Measurements from ENCODE around the gene CLOCK.

CLOCK gene

DNA sequence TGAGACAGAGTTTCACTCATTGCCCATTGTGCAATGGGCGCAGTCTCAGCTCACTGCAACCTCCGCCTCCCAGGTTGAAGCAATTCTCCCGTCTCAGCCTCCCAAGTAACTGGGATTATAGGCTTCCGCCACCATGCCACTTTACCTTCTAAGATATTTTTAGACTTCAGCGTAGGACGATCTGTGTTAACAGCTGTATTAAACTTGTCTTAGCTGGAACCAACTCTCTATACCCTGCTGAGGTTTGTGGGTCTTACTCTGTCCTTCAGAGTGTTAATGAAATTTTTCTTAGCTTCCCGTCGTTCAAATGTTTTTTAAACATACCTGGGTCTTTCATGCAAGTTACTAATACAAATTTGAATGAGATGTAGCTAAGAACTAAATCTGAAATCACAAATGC is 136.3 kb downstream of the CLOCK start:
- DNase-seq, result no peak

DNA sequence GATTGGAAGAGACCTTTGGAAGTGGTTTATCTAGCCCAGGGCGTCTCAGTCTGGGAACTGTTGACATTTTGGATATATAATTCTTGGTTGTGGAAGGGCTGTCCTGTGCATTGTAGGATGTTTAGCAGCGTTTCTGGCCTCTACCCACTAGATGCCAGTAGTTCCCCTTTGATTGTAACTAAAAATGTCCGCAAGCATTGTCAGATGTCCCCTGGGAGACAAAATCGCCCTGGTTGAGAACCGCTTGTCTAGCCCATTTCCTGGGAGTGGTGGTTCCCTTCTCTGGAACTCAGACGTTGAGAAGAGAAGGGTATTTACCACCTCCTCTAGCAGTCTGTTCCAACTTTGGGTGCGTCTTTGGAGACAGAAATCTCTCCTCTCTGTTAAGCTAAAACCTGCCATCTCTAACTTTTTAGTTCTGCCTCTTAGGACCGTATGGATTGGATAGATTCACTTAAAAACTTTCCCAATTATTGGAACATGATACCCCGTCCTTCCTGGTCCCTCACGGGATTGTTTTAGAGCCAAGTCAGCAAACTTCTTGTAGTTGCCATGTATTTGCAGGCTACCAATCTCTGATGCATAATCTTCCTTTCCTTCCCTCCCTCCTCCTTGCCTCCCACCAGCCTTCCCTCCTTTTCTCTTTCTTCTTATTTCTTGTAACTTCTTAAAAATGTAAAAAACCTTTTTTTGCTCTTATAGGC is 137.1 kb downstream of the CLOCK start:
- DNase-seq, result no peak

DNA sequence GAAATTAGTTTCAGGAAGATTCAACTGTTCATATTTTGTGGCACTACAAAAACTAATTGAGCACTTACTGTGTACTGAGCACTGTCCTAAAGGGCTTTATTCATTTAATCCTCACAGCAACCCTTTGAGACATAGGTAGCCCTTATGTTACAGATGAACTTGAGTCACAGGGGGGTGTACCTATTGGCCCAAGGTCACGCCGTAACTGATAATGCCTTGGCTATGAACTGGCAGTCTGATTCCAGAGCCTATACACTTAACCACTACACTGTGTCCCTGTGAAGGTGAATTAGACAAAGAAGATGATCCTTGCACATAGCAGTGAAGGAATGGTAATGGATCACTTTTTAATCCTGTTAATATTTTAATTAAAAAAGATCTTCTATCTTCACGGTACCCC is 138.9 kb downstream of the CLOCK start:
- DNase-seq, result no peak

DNA sequence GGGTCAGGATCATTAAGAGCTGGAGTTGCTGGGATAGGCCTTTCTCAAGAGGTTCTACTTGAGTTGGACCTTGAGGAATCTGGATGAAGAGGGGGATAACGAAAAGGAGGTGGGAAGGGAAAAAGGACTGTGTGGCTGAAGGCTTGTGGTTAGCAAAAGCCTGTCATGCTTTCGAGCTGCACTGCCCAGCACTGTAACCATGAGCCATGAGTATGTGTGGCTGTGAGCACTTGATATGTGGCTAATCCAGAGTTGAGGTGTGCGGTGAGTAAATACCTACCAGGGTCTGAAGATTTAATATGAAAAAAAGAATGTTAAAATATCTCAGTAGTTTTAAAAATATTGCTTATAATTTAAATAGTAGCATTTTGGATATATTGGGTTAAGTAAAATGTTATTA is 139.6 kb downstream of the CLOCK start:
- DNase-seq, result no peak

DNA sequence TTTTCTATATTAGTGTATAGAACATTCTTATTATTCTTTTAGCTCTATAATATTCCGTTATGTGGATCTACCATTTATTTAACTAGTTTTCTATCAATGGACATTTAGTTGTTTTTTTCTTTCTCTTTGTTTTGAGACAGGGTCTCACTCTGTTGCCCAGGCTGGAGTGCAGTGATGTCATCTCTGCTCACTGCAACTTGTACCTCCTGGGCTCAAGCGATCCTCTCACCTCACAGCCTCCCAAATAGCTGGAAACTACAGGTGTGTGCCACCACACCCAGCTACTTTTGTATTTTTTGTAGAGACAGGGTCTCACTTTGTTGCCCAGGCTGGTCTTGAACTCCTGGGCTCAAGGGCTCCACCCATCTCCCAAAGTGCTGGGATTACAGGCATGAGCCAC is 140.2 kb downstream of the CLOCK start:
- no peak for DNase-seq

DNA sequence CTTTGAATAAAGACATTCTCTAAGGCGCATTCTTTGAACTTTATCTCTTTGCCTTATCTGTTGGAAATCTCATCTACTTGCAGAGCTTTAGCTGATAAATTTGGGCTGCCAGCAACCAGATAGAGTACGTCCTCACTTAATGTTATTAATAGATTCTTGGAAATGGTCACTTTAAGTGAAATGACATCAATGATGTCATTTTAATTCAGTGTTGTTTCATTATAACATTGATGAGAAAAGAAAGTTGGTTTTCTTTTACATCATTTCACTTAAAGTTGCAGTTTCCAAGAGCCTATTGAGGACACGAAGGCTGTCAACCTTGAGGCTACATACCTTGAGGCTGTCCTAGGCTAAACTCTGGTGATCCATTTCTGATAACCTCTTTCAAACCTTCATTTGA is 141.6 kb downstream of the CLOCK start:
- DNase-seq, result no peak

DNA sequence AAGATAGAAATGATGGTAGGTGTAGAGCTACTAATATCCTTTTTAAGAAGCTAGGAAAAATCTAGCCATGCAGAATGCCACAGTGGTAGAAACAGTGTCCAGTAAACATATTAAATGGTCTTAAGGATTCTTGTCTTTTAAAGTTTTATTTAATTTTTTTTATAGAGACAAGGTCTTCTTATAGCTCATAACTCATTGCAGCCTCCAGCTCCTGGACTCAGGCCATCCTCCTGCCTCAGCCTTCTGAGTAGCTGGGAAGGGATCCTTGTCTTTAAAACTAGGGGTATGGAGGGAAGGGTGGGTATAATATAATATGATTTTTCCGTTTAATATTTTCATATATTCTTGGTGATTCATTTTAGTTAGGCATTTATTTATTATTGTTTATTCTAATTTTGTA is 147.1 kb downstream of the CLOCK start:
- DNase-seq, result no peak

DNA sequence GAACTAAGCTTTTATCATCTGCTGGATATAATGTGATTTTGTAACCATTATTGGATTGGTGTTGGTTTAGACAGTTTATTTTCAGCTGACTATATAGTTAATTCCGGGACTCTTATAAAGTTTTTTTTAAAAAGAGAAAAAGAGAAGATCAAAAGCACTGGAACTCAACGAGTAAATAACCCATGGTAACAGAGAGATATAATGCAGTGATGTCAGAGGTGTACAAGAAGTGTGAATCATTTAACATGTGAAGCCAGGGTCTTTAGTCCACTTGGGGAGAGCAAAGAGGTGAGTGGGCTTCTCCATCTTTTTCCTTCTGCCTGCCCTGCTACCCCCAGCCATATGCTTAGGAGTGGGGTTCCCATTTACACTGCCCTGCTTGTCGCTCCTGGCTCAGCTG is 147.7 kb downstream of the CLOCK start:
- DNase-seq, result no peak

DNA sequence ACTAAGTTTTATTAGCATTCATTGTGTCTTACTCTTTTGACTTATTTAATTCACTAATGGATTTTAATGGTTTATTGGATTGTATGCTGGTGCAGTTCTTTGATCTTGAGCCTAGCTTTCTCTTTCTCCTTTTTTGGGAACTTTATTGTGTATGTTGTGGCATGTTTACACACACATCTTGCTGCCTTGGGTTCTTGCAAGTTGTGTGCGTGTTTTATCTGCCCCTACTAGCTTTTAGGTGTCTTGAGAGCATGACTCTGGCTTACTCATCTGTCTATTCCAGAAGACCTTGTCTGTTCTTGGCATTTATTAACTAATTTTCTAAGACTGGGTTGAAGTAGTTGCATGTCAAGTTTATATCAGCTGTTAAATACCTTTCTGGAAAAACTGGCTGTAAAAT is 148.2 kb downstream of the CLOCK start:
- no peak for DNase-seq

DNA sequence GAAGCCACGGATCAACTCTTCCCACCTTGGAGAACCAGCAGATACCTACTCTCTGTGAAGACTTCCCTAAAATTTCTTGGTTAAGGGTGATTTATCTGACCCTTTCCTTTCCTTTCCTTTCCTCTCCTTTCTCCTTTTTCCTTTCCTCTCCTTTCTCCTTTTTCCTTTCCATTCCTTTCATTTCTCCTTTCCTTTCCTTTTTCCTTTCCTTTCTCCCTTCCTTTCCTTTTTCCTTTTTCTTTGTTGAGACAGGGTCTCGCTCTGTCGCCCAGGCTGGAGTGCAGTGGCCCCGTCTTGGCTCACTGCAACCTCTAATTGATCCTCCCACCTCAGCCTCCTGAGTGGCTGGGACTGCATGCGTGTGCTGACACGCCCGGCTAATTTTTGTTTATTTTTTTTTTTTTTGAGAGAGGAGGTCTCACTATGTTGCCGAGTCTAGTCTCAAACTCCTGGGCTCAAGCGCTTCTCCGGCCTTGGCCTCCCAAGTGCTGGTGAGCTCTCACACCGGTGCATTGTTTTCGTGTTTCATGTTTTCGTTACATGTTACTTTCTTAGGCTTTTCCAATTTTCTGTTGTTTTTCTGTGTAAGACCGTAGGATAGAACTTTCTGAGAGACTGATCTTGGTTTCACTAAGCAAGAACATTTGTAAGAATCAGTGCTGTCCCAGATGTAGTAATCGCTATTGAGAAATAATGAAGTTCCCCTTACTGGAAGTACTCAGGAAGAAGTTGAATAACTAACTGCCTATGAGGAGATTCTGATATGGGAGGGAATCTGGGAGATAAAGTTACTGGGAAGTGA is 149.0 kb downstream of the CLOCK start:
- DNase-seq, result no peak

DNA sequence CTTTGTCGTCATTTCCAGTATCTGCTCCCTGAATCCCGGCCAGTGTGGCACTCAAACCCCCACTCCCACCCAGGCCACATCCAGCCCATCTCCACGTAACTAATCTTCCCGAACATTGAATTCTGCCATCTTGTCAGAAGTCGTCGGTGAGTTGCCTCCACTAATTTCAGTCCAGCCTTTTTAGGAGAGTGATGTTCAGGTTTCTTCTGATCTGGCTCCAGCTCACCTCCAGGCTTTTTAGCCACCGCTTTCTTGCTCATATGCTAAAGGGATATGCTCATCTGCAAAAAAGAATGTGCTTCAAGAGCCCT is 149.6 kb downstream of the CLOCK start:
- peak; percentile 54 for DNase-seq

DNA sequence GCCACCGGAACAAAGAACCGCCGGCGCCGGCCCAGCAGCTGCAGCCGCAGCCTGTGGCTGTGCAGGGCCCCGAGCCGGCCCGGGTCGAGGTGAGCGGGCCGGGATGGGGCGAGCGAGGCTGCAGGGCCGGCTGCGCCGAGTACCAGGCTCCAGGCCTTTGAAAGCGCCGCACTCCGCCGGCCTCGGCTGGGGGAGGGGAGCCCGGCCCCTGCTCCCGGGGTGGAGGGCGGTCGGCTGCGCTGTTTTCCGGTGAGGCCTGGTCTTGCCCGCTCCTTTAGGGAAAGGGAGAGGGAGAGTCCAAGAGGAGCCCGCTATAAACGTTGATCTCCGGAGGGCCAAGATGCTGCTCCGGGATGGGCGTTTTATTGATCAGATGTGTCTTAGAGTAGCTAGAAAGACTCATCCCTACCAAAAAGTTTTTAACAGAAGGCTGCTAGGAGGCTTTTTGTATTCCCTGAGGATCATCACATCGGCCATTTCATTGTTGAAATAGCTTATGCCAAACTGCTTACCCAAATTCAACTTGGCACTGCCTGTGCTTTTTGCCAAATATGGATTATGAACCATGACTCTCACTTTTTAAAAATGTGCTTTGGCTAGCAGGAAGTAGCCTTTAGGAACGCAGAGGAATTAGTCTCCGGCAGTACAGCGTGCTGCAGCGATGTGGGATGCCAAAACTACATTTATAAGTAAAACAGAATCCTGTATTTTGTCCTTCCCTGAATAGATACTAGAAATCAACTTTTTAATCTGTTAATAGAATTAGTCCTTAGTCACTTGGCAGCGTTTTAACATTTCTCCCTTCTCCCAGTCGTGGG is 150.2 kb downstream of the CLOCK start:
- peak; percentile 74 for DNase-seq

DNA sequence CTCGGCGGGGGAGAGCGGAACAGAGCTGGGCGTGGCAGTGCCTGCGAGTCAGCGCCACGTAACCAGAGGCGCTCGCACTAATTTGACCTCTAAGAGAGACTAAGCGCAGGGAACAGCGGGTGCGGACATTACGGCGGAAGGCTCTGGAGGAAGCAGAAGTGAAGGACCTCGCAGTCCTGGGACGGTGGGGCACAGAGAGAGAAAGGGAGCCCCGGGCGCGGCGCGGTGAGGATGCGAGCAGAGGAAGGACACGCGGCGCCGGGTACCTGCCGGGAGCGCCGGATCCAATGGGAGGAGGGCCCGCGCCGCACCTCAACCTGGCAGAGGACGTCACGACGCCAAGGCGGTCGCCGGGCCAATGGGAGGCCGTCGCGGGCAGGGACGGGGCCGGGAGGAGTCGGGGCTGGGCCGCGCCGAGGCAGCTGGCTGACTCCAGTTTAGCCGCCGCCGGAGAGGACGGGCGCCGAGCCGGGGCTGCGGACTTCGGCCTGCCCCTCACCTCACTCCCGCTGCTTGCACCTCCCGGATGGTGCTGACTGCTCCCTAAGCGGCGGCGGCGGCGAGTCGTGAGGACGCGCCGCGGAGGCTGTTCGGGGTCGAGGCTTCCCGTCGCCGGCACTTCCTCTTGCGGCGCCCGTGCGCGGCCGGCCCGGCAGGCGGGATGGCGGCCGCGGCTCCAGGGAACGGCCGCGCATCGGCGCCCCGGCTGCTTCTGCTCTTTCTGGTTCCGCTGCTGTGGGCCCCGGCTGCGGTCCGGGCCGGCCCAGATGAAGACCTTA is 151.0 kb downstream of the CLOCK start, which contains the start of gene TMEM165:
Gene TMEM165 (plus strand): TSS at position 429 of the 779 bp plus-strand sequence. CDS start 233 bp downstream, at position 662.
- DNase-seq, result peak; percentile 92

DNA sequence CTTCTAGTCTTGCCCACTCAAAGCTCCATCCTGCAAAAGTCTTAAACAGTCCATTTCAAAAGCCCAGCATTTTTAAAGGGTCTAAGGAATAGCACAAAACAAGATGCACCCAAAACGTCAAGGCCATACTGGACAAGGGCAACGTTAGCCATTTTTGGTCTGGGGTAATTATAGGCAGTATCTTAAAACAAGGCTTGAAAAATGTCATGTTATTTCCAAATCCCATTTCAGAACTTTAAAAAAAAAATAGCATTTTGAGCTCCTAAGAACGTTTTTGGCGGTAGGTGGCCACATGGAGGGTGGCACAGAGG is 151.5 kb downstream of the CLOCK start:
- no peak for DNase-seq

DNA sequence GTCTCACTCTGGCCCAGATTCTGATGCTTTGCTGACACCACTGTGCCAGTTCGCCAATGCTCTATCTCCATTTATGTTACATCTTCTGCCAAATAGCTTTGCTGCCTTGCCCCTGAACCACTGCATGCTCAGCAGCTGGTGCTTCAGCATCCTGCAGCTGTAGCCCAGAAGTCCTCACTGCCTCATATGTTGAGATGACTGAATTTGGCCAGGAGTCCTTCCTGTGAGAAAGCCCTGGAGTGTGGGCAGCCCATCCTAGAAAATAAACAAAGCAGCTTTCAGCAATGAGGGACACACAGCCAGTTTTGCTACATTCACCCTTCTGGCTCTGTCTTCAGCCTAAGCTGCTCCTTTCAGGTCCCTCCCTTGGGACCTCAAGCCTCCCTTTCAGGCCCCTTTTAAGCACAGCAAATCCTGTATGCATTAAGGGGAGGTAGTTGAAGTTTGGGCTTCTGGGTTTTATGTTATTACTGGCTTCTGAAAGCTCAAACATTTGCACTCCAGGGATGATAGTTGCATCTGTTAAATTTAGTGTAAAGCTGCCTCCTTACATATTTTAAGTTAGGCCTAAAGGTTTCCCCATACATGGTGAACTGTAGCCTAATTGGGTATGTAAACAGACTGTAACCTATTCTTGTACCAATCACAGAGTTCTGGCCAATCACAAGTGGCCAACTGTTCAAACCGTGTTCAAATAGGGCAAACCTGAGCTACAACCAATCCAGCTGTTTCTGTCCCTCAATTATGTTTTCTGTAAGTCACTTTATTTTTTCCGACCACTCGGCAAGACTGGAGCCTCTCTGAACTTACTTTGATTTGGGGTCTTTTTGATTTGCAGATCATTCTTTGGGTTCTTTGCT is 153.0 kb downstream of the CLOCK start:
- DNase-seq, result no peak

DNA sequence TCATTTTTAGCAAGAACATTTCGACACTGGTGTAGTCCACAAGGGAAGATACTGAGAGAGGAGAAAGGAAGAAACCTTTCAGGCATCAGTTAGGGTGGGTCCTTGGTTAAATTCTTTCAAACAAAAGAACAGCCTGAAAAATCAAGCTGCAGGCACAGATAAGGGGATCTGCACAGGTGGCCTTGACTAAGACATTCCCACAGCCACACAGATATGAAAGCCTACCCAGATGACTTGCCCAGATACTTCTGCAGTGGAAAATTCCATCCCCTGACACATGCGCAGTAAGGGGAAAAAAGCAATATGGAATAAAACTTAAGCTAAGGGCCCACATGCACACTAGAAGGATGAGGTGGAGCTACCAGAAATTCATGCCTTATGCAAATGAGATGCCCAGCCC is 159.9 kb downstream of the CLOCK start:
- DNase-seq, result no peak

DNA sequence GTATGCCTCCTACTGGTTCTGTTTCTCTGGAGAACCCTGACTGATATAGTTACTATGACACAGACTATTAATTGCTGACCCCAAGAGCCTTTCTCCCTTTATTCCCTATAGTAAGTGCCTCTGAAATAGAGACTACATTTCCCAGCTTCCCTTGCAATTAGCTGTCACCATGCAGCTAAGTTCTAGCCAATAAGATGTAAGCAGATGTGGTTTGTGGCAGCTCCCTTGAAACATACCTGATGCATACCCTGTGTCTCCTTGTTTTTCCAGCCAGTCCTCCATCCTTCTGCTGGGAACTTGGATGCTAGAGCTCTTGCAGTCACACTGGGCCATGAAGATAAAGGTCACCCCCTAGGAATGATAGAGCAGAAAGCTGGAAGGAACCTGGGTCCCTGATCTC is 160.6 kb downstream of the CLOCK start:
- no peak for DNase-seq

DNA sequence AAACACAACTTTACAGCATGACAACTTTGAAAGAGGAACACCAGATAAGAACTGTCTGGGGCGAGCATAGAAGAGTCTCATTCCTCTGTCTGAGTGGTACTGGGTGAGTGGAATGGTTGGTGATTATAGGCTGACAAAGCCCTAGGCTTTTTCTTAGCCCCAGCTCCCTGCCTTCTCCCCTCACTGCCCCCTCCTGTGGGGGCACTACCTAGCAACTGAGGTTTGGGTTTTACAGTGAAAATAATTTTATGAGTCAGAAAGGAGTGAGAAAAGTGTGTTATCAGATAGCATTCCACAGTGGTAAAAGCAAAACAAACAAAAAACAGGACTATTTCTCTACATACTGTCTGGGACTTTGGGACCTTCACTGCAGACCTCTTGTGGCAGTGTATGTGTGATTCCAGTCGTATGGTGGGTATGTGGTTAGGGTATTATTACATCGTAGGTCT is 161.5 kb downstream of the CLOCK start:
- DNase-seq, result no peak

DNA sequence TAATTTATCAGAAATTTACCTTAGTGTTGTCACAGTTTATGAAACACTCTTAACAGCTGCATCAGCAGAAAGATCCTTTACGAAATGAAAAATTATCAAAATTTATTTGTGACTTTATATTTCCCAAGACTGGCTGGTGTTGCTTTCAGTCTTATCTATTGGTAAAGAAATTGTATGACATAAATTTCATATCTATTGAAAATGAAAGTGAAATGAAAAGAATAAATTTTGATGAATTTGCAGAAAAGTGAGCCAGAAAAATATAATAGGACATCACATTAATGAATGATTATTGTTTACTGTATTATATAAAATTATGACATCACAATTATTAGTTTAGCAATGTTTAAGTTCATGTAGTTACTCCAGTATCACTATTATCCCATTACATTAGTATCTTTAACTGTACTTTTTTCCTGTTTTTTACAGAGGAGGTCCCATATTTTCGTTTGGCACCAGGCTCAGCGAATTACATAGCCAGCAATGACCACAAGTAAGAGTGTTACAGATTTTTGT is 164.2 kb downstream of the CLOCK start:
- DNase-seq, result no peak

DNA sequence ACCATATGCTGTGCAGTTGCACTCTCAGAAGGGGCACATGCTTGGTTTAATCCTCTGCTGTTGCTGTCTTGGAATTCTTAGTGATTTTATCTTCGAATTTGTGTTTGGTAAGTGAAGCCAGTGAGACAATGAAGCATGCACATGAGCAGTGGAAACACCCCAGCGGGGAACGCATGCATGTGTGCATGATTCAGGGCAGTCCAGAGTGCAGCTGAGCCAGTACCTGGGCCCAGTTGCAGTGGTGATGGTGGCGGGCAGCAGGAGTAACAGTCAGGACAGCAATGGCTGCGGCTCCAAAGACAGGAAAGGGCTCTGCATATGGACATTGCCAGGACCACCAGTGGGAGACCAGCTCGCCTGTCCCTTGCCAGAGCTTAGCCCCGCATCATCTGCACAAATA is 165.2 kb downstream of the CLOCK start:
- no peak for DNase-seq

DNA sequence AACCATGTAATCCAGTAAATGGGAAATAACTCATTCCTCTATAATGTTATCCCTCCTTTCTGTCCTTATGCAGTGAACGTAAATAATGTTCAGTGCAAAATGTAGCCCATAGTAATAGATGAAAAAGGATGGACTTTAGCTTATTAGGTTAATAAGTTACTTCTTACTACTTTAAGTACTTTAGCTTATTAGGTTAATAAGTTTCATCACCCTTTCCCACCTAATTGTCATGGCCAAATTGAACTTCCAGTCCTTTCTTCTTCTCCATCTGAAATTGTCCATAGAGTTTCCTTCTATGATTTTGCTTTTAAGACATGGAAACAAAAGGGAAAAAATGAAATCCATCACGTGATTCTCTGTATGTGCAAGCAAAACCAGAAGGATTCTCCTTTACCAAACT is 166.1 kb downstream of the CLOCK start:
- no peak for DNase-seq
